Prostate gland (tissue), 2 donors: ENCODE data around the gene OR10J1.

Experiments
- CTCF ChIP-seq, 4 experiments: fragments of 200-600 bp in 2 of 4; fragments of 450-650 bp in 2 of 4; sonication (generic) in 2 of 4; IDR thresholded peaks; 1 replicate in 3 of 4; 2 replicates in 1 of 4; pipeline ENCODE4 v1.5.1; 2016 to 2019; ENCODE audit warnings: antibody characterized with exemption in 4 of 4, mild to moderate bottlenecking in 2 of 4, moderate library complexity in 2 of 4
- POLR2AphosphoS5 ChIP-seq: sonication (generic); formaldehyde crosslinking; IDR thresholded peaks from one replicate; pipeline ENCODE4 v1.6.1; 2017; ENCODE audit warnings: antibody characterized with exemption

DNA sequence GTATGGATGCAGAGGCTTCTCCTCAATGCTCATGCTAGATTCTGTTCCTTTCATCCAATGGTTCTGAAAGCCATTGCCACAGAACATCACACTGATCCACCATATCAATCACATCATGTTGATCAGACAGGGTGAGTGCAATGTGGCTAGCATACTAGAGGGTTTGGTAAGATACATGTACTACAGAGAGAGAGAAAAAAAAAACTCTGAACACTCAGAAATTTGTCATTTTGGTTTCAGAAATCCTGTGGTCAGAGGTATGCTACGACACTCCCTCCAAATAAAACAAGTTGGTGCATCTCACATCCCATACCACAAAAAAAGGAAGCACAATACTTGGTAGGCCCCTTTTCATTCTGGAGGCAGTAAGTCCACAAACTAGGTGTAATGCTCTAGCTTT lies 35.4 kb downstream of the OR10J1 start:
- TF ChIP-seq CTCF (IDR thresholded peaks at IDR 0.05) (no peak), POLR2AphosphoS5 (no peak)
